ENCODE results near the gene SAT2.
A peak's percentile ranks its signal among the peaks of the same experiment; 100 is the strongest.

DNA sequence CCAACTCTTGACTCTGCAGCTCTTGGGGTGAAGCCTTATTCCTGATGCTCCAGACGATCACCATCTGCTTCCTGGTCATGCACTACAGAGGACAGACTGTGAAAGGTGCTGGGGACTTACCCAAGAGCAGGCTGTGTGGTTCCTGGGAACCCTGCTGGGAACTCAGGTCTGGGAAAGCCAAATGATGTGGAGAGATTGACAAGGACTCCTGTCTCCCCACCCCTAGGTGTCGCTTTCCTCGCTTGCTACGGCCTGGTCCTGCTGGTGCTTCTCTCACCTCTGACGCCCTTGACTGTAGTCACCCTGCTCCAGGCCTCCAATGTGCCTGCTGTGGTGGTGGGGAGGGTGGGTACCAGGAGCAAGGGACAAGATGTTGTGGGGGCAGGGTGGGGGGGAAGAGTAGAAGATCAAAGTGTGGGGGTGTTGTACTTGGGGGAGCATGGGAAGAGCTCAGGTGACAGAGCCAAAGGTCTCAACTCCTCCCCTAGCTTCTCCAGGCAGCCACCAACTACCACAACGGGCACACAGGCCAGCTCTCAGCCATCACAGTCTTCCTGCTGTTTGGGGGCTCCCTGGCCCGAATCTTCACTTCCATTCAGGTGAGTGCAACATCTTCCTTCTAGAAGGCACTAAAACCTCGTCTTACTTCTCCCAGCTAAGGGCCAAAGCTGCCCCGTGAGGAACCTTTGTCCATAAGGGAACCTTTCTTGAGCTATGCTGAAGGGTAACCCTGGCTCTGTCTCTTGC lies 40.8 kb downstream of the SAT2 start:
- TF ChIP-seq, protein P1, sequence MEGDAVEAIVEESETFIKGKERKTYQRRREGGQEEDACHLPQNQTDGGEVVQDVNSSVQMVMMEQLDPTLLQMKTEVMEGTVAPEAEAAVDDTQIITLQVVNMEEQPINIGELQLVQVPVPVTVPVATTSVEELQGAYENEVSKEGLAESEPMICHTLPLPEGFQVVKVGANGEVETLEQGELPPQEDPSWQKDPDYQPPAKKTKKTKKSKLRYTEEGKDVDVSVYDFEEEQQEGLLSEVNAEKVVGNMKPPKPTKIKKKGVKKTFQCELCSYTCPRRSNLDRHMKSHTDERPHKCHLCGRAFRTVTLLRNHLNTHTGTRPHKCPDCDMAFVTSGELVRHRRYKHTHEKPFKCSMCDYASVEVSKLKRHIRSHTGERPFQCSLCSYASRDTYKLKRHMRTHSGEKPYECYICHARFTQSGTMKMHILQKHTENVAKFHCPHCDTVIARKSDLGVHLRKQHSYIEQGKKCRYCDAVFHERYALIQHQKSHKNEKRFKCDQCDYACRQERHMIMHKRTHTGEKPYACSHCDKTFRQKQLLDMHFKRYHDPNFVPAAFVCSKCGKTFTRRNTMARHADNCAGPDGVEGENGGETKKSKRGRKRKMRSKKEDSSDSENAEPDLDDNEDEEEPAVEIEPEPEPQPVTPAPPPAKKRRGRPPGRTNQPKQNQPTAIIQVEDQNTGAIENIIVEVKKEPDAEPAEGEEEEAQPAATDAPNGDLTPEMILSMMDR (IDR thresholded peaks at IDR 0.05), result peak in 4 of 6 experiments; percentile 18 to 67 (median 54)
- TF ChIP-seq POLR2A (IDR thresholded peaks at IDR 0.05), result no peak

Data from Peyer's patch (tissue), 4 donors.